CD8-positive, alpha-beta memory T cell (primary cell): ENCODE measurements around the gene SORCS2. TPM values are rescaled to one million over a fixed set of nuclear protein-coding genes. Genes with fewer than 3 reads are reported as not detected.

ENCODE experiments used
- CTCF ChIA-PET: fragments of 350-600 bp; sonication (Branson Sonifier 250); formaldehyde crosslinking; loops from one replicate; lab custom pipeline; 2021; ENCODE audit warnings: antibody characterized with exemption; lab: Charles Lee
- POLR2A ChIA-PET: fragments of 350-600 bp; sonication (Branson Sonifier 250); formaldehyde crosslinking; loops from one replicate; lab custom pipeline; 2021; ENCODE audit warnings: antibody characterized with exemption; lab: Charles Lee
- DNase-seq, 5 donors: peaks; one replicate each; pipeline versions ENCODE4 v3.0.0 to v3.0.0-alpha.2; 2020 to 2022; ENCODE audit warnings: mixed read lengths in 1 of 5
- H3K27ac ChIP-seq: one replicate; pipeline ENCODE4 v1.7.0; 2013; ENCODE audit warnings: low read depth, mild to moderate bottlenecking, low read length, moderate library complexity
- H3K27me3 ChIP-seq: 2 replicates; pipeline ENCODE4 v1.7.0; 2013; ENCODE audit warnings: low read length, mild to moderate bottlenecking; ENCODE audit not compliant: insufficient read depth, poor library complexity, severe bottlenecking
- H3K36me3 ChIP-seq: 2 replicates; pipeline ENCODE4 v1.7.0; 2013; ENCODE audit warnings: mild to moderate bottlenecking, low read length, moderate library complexity; ENCODE audit not compliant: insufficient read depth
- H3K4me1 ChIP-seq: 2 replicates; pipeline ENCODE4 v1.7.0; 2013; ENCODE audit warnings: mild to moderate bottlenecking, low read length, moderate library complexity; ENCODE audit not compliant: insufficient read depth
- H3K4me3 ChIP-seq: 2 replicates; pipeline ENCODE4 v1.7.0; 2013; ENCODE audit warnings: mild to moderate bottlenecking, low read length
- H3K9me3 ChIP-seq: 2 replicates; pipeline ENCODE4 v1.7.0; 2013; ENCODE audit warnings: mild to moderate bottlenecking, low read length
- H3K27ac Mint-ChIP-seq, 8 donors: one replicate each; pipeline ENCODE4 v1.8.0; 2020 to 2021; ENCODE audit warnings: mixed read lengths in 8 of 8, mild to moderate bottlenecking in 6 of 8, inconsistent platforms in 3 of 8, moderate library complexity in 3 of 8
- H3K27me3 Mint-ChIP-seq, 2 donors: one replicate each; pipeline ENCODE4 v1.8.0; 2020 to 2021; ENCODE audit warnings: mixed read lengths in 2 of 2, mild to moderate bottlenecking in 1 of 2, moderate library complexity in 1 of 2
- H3K36me3 Mint-ChIP-seq, 3 donors: one replicate each; pipeline ENCODE4 v1.8.0; 2020 to 2021; ENCODE audit warnings: mixed read lengths in 3 of 3, inconsistent platforms in 1 of 3, mild to moderate bottlenecking in 1 of 3
- H3K4me1 Mint-ChIP-seq, 3 donors: one replicate each; pipeline ENCODE4 v1.8.0; 2020 to 2021; ENCODE audit warnings: mixed read lengths in 3 of 3, inconsistent platforms in 1 of 3, mild to moderate bottlenecking in 1 of 3
- H3K4me3 Mint-ChIP-seq, 7 donors: one replicate each; pipeline ENCODE4 v1.8.0; 2020 to 2021; ENCODE audit warnings: mixed read lengths in 7 of 7, mild to moderate bottlenecking in 6 of 7, moderate library complexity in 4 of 7, inconsistent platforms in 2 of 7
- H3K9me3 Mint-ChIP-seq, 5 donors: one replicate each; pipeline ENCODE4 v1.8.0; 2020 to 2022; ENCODE audit warnings: mixed read lengths in 5 of 5, mild to moderate bottlenecking in 3 of 5, moderate library complexity in 2 of 5, inconsistent platforms in 1 of 5
- polyA plus RNA-seq: library from polyadenylated mRNA; unstranded; fragments of 300-500 nt; fragmentation: Illumina TruSeq; gene quantifications from one replicate; pipeline ENCODE4 v1.2.3, GENCODE V29; 2021
- total RNA-seq, 2 experiments: library from RNA; stranded (reverse); gene quantifications; one replicate each; pipeline ENCODE4 v1.2.3, GENCODE V29; 2021

SORCS2 gene
- total and polyA plus RNA-seq, 3 experiments from 2014 or later = not detected

GRCh38 chr4:7626531-7626930 lies 434.2 kb downstream of the SORCS2 start:
- Mint-ChIP-seq H3K36me3 (peaks cover 0 to 7% (median 0%) of the 10 kb centered on the region in 3 donors), H3K27ac (no peak overlapping the region), H3K4me3 (no peak overlapping the region), H3K9me3 (peaks cover 0 to 3% (median 0%) of the 10 kb centered on the region in 5 donors), H3K27me3 (peaks cover 12 to 30% of the 10 kb centered on the region in 2 donors), H3K4me1 (no peaks in the 10 kb centered on the region)
- no peaks in the 10 kb centered on the region for H3K27me3 ChIP-seq
- H3K27ac ChIP-seq = no peak overlapping the region
- DNase-seq = no peak
- CTCF ChIA-PET = no interaction called here
- H3K4me1 ChIP-seq = no peaks in the 10 kb centered on the region
- H3K36me3 ChIP-seq = no peaks in the 10 kb centered on the region
- POLR2A ChIA-PET = no interaction called here
- no peak overlapping the region for H3K4me3 ChIP-seq
- H3K9me3 ChIP-seq = no peaks in the 10 kb centered on the region

GRCh38 chr4:7627251-7628250 lies 435.2 kb downstream of the SORCS2 start:
- ChIA-PET POLR2A (no interaction called here), CTCF (no interaction called here)
- no peak overlapping the region for H3K4me3 ChIP-seq
- Mint-ChIP-seq H3K27ac (no peak overlapping the region), H3K36me3 (peaks cover 0 to 7% (median 0%) of the 10 kb centered on the region in 3 donors), H3K9me3 (peaks cover 0 to 3% (median 0%) of the 10 kb centered on the region in 5 donors), H3K4me3 (no peak overlapping the region), H3K27me3 (peaks cover 12 to 33% of the 10 kb centered on the region in 2 donors), H3K4me1 (no peaks in the 10 kb centered on the region)
- no peak for DNase-seq
- no peak overlapping the region for H3K27ac ChIP-seq
- no peaks in the 10 kb centered on the region for H3K4me1 ChIP-seq
- no peaks in the 10 kb centered on the region for H3K27me3 ChIP-seq
- no peaks in the 10 kb centered on the region for H3K36me3 ChIP-seq
- H3K9me3 ChIP-seq = no peaks in the 10 kb centered on the region

- H3K4me3 ChIP-seq = no peak overlapping the region
- Mint-ChIP-seq H3K27me3 (peaks cover 6 to 26% of the 10 kb centered on the region in 2 donors), H3K4me3 (no peak overlapping the region), H3K9me3 (peaks cover 0 to 3% (median 0%) of the 10 kb centered on the region in 5 donors), H3K27ac (peak overlapping the region in 3 of 8 donors; percentile 7 to 38 (median 36)), H3K36me3 (peaks cover 0 to 7% (median 0%) of the 10 kb centered on the region in 3 donors), H3K4me1 (no peaks in the 10 kb centered on the region)
- CTCF ChIA-PET = no interaction called here
- POLR2A ChIA-PET = no interaction called here
- no peak overlapping the region for H3K27ac ChIP-seq
- H3K9me3 ChIP-seq = no peaks in the 10 kb centered on the region
- H3K4me1 ChIP-seq = no peaks in the 10 kb centered on the region
- H3K36me3 ChIP-seq = no peaks in the 10 kb centered on the region
- no peak for DNase-seq
- no peaks in the 10 kb centered on the region for H3K27me3 ChIP-seq
Observed at GRCh38 chr4:7628432-7628831, 436.1 kb downstream of the SORCS2 start.

DNA sequence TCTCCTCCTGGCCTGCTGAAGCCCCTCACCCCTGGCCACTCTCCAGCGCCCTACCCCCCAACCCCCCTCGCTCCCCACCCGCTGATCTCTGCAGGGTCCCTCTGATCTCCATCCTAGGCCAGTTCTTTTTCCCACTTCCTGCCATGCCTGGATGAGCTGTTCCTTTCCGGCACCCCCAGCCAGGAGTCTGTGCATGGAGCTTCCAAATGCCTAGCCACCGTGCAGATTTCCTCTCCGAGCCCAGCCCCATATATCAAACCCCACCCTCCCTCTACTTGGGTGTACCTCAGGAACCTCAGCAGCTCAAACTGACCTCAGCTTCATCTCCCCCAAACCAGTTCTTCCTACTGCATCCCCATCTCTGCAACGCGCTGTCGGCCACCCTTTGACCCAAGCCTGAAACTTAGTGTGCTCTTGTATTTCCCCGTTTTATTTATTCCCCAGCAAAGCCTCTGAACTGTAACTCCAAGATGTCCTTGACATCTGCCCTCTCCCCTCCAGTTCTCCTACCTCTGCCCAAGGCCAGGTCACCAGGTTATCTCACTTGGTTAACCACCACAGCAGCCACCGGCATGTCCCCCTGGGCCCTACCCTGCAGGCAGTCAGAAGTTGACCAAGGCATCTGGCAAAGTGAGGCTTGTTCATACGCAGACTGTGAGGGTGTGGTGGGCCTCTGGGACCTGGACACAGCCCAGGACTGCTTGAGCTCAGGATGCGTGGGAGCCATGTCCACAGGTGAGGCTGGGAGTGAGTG lies 437.3 kb downstream of the SORCS2 start:
- POLR2A ChIA-PET = no interaction called here
- Histone ChIP-seq H3K36me3 (no peaks in the 10 kb centered on the region), H3K27ac (no peak overlapping the region), H3K4me1 (no peaks in the 10 kb centered on the region), H3K27me3 (no peaks in the 10 kb centered on the region), H3K9me3 (no peaks in the 10 kb centered on the region), H3K4me3 (no peak overlapping the region)
- Mint-ChIP-seq H3K27ac (no peak overlapping the region), H3K4me3 (no peak overlapping the region), H3K4me1 (peaks cover 0 to 3% (median under 1%) of the 10 kb centered on the region in 3 donors), H3K9me3 (peaks cover 0 to 3% (median 0%) of the 10 kb centered on the region in 5 donors), H3K36me3 (peaks cover 0 to 7% (median 0%) of the 10 kb centered on the region in 3 donors), H3K27me3 (peaks cover 4 to 21% of the 10 kb centered on the region in 2 donors)
- DNase-seq = no peak
- CTCF ChIA-PET = no interaction called here

GRCh38 chr4:7630568-7631287 lies 438.4 kb downstream of the SORCS2 start:
- Mint-ChIP-seq H3K27me3 (peaks cover 4 to 27% of the 10 kb centered on the region in 2 donors), H3K4me3 (no peak overlapping the region), H3K4me1 (peaks cover 0 to 11% (median 7%) of the 10 kb centered on the region in 3 donors), H3K27ac (no peak overlapping the region), H3K9me3 (peaks cover 0 to 3% (median 0%) of the 10 kb centered on the region in 5 donors), H3K36me3 (peaks cover 0 to 7% (median 0%) of the 10 kb centered on the region in 3 donors)
- POLR2A ChIA-PET = no interaction called here
- H3K4me3 ChIP-seq = no peak overlapping the region
- no peaks in the 10 kb centered on the region for H3K36me3 ChIP-seq
- no peaks in the 10 kb centered on the region for H3K4me1 ChIP-seq
- H3K27ac ChIP-seq = no peak overlapping the region
- no peak for DNase-seq
- H3K27me3 ChIP-seq = no peaks in the 10 kb centered on the region
- H3K9me3 ChIP-seq = no peaks in the 10 kb centered on the region
- CTCF ChIA-PET = no interaction called here

- H3K4me1 ChIP-seq = no peaks in the 10 kb centered on the region
- H3K9me3 Mint-ChIP-seq = peaks cover 0 to 3% (median 0%) of the 10 kb centered on the region in 5 donors
- CTCF ChIA-PET = no interaction called here
- peaks cover 7 to 27% of the 10 kb centered on the region in 2 donors for H3K27me3 Mint-ChIP-seq
- no peaks in the 10 kb centered on the region for H3K36me3 ChIP-seq
- H3K27ac Mint-ChIP-seq = peak overlapping the region in 1 of 8 donors; percentile 54
- peaks cover 0 to 7% (median 0%) of the 10 kb centered on the region in 3 donors for H3K36me3 Mint-ChIP-seq
- no peak for DNase-seq
- no peaks in the 10 kb centered on the region for H3K9me3 ChIP-seq
- POLR2A ChIA-PET = no interaction called here
- H3K4me1 Mint-ChIP-seq = peaks cover 0 to 11% (median 7%) of the 10 kb centered on the region in 3 donors
- H3K4me3 ChIP-seq = no peak overlapping the region
- H3K4me3 Mint-ChIP-seq = no peak overlapping the region
- H3K27ac ChIP-seq = no peak overlapping the region
- H3K27me3 ChIP-seq = no peaks in the 10 kb centered on the region
Observed at GRCh38 chr4:7631288-7632014, 439.1 kb downstream of the SORCS2 start.

GRCh38 chr4:7632341-7632740 lies 440.0 kb downstream of the SORCS2 start:
- ChIA-PET POLR2A (no interaction called here), CTCF (no interaction called here)
- no peak overlapping the region for H3K4me3 Mint-ChIP-seq
- peaks cover 7 to 25% of the 10 kb centered on the region in 2 donors for H3K27me3 Mint-ChIP-seq
- Histone ChIP-seq H3K4me1 (no peaks in the 10 kb centered on the region), H3K9me3 (no peaks in the 10 kb centered on the region), H3K36me3 (no peaks in the 10 kb centered on the region), H3K27ac (no peak overlapping the region), H3K27me3 (no peaks in the 10 kb centered on the region), H3K4me3 (no peak overlapping the region)
- DNase-seq = no peak
- no peak overlapping the region for H3K27ac Mint-ChIP-seq
- H3K36me3 Mint-ChIP-seq = peaks cover 0 to 7% (median 0%) of the 10 kb centered on the region in 3 donors
- H3K9me3 Mint-ChIP-seq = peaks cover 0 to 3% (median 0%) of the 10 kb centered on the region in 5 donors
- peaks cover 0 to 11% (median 7%) of the 10 kb centered on the region in 3 donors for H3K4me1 Mint-ChIP-seq
